HCT116 (cell line): Measurements from ENCODE around the gene SPON2. TPM values are rescaled to one million over a fixed set of nuclear protein-coding genes. Genes with fewer than 3 reads are reported as not detected.

Experiments used
- ATAC-seq: fragments of 200-7000 bp; cut with Tn5 transposase; 2 replicates; pipeline ENCODE4 v1.9.1; 2020; ENCODE audit warnings: mild to moderate bottlenecking, moderate library complexity
- BruUV-seq: library from RNA; stranded (reverse); fragments of 400-500 nt; replicated peaks from 2 replicates; lab custom pipeline; 2021; lab: Mats Ljungman, UMichigan
- CTCF ChIA-PET: fragments of 300-600 bp; sonication (Branson Sonifier 250); formaldehyde crosslinking; loops from one replicate; lab custom pipeline; 2021; ENCODE audit warnings: antibody characterized with exemption; lab: Charles Lee
- POLR2A ChIA-PET: fragments of 300-600, 350-600 bp; sonication (Branson Sonifier 250); formaldehyde crosslinking; loops from one replicate; lab custom pipeline; 2021; ENCODE audit warnings: antibody characterized with exemption; lab: Charles Lee
- RAD21 ChIA-PET, 2 experiments: fragments of 300-600 bp; sonication (Branson Sonifier 250); formaldehyde crosslinking; loops; one replicate each; lab custom pipeline; 2023; ENCODE audit warnings: low total read pairs in 2 of 2; ENCODE audit not compliant: uncharacterized antibody in 2 of 2, unreplicated experiment in 2 of 2, low non-redundant PET in 1 of 2; lab: Charles Lee
- DNase-seq: peaks from one replicate; pipeline ENCODE4 v3.0.0-alpha.2; 2010; ENCODE audit warnings: low read depth, low spot score
- H2AFZ ChIP-seq: fragments of 200-600 bp; shearing (Covaris generic), sonication (generic); 2 replicates; pipeline ENCODE4 v1.6.1; 2017; ENCODE audit warnings: low read depth, mixed run types, mixed read lengths, antibody characterized with exemption, low read length; ENCODE audit not compliant: poor library complexity, severe bottlenecking
- H3K27ac ChIP-seq: 2 replicates; pipeline ENCODE4 v1.5.1; 2012; ENCODE audit warnings: low read depth, low read length
- H3K27me3 ChIP-seq: fragments of 200-600 bp; sonication (generic); 2 replicates; pipeline ENCODE4 v1.6.1; 2016; ENCODE audit warnings: mixed run types, low read length, mixed read lengths; ENCODE audit not compliant: insufficient read depth
- H3K36me3 ChIP-seq, 2 experiments: fragments of 200-500 bp in 1 of 2; fragments of 200-600 bp in 1 of 2; sonication (Bioruptor generic) in 1 of 2; sonication (generic) in 1 of 2; 2 replicates each; pipeline versions ENCODE4 v1.5.1 to v1.6.1; 2014 to 2016; ENCODE audit warnings: low read length in 2 of 2, inconsistent platforms in 1 of 2, mixed read lengths in 1 of 2, mixed run types in 1 of 2; ENCODE audit not compliant: insufficient read depth in 2 of 2, control insufficient read depth in 1 of 2
- H3K4me1 ChIP-seq, 2 experiments: fragments of 200-600 bp in 1 of 2; sonication (generic) in 1 of 2; 2 replicates each; pipeline versions ENCODE4 v1.5.1 to v1.6.1; 2012 to 2017; ENCODE audit warnings: low read length in 2 of 2, inconsistent platforms in 1 of 2, mild to moderate bottlenecking in 1 of 2, mixed read lengths in 1 of 2, mixed run types in 1 of 2, moderate library complexity in 1 of 2; ENCODE audit not compliant: insufficient read depth in 2 of 2, control insufficient read depth in 1 of 2
- H3K4me2 ChIP-seq: fragments of 200-600 bp; sonication (generic); 2 replicates; pipeline ENCODE4 v1.6.1; 2017; ENCODE audit warnings: mixed run types, low read length, mixed read lengths
- H3K4me3 ChIP-seq, 2 experiments: fragments of 200-600 bp in 1 of 2; sonication (generic) in 1 of 2; replicated peaks in 1 of 2; 2 replicates each; pipeline ENCODE4 v1.5.1; 2011 to 2016; ENCODE audit warnings: low read length in 2 of 2, control low read depth in 1 of 2, low read depth in 1 of 2, mild to moderate bottlenecking in 1 of 2, mixed read lengths in 1 of 2, mixed run types in 1 of 2
- H3K79me2 ChIP-seq: fragments of 200-600 bp; sonication (generic); 2 replicates; pipeline ENCODE4 v1.6.1; 2017; ENCODE audit warnings: mild to moderate bottlenecking, mixed run types, low read length, moderate library complexity, mixed read lengths; ENCODE audit not compliant: insufficient read depth
- H3K9ac ChIP-seq: fragments of 200-600 bp; sonication (generic); 2 replicates; pipeline ENCODE4 v1.6.1; 2016; ENCODE audit warnings: low read length, mixed read lengths
- H3K9me2 ChIP-seq: fragments of 200-600 bp; sonication (generic), shearing (Covaris generic); 2 replicates; pipeline ENCODE4 v1.6.1; 2017; ENCODE audit warnings: mixed run types, mild to moderate bottlenecking, moderate library complexity; ENCODE audit not compliant: insufficient read depth
- H3K9me3 ChIP-seq, 2 experiments: fragments of 200-500 bp in 1 of 2; fragments of 200-600 bp in 1 of 2; sonication (Bioruptor generic) in 1 of 2; sonication (generic) in 1 of 2; 2 replicates each; pipeline ENCODE4 v1.6.1; 2014 to 2017; ENCODE audit warnings: low read length in 2 of 2, mixed read lengths in 2 of 2, inconsistent platforms in 1 of 2, low read depth in 1 of 2, mild to moderate bottlenecking in 1 of 2, mixed run types in 1 of 2, moderate library complexity in 1 of 2; ENCODE audit not compliant: control insufficient read depth in 1 of 2, insufficient read depth in 1 of 2
- H4K20me1 ChIP-seq: fragments of 200-600 bp; sonication (generic), shearing (Covaris generic); 2 replicates; pipeline ENCODE4 v1.6.1; 2017; ENCODE audit warnings: mixed run types, mild to moderate bottlenecking, moderate library complexity; ENCODE audit not compliant: insufficient read depth
- CBX3 ChIP-seq: IDR thresholded peaks from 2 replicates; pipeline ENCODE4 v1.6.1; 2012; ENCODE audit warnings: low read depth
- CEBPB ChIP-seq: IDR thresholded peaks from 2 replicates; pipeline ENCODE4 v1.6.1; 2012; ENCODE audit warnings: low read depth
- ELF1 ChIP-seq: IDR thresholded peaks from 2 replicates; pipeline ENCODE4 v1.6.1; 2012; ENCODE audit warnings: low read depth, borderline replicate concordance
- EZH2 ChIP-seq: fragments of 200-600 bp; sonication (generic); IDR thresholded peaks from 2 replicates; pipeline ENCODE4 v1.6.1; 2017; ENCODE audit warnings: antibody characterized with exemption, mixed run types
- EZH2phosphoT487 ChIP-seq: fragments of 200-600 bp; IDR thresholded peaks from 2 replicates; pipeline ENCODE4 v1.6.1; 2018; ENCODE audit warnings: antibody characterized with exemption, borderline replicate concordance
- FOSL1 ChIP-seq: IDR thresholded peaks from 2 replicates; pipeline ENCODE4 v1.6.1; 2012; ENCODE audit warnings: low read depth
- MAX ChIP-seq: IDR thresholded peaks from 2 replicates; pipeline ENCODE4 v1.6.1; 2012
- POLR2A ChIP-seq: IDR thresholded peaks from 2 replicates; pipeline ENCODE4 v1.7.0; 2011; ENCODE audit warnings: borderline replicate concordance; ENCODE audit not compliant: insufficient read depth, insufficient read length; ENCODE audit errors: extremely low read depth
- POLR2AphosphoS5 ChIP-seq: IDR thresholded peaks from 2 replicates; pipeline ENCODE4 v1.6.1; 2011; ENCODE audit warnings: mild to moderate bottlenecking, low read depth, low read length, moderate library complexity
- RAD21 ChIP-seq: IDR thresholded peaks from 2 replicates; pipeline ENCODE4 v1.6.1; 2012; ENCODE audit warnings: low read depth, mild to moderate bottlenecking
- REST ChIP-seq: IDR thresholded peaks from 2 replicates; pipeline ENCODE4 v1.6.1; 2012; ENCODE audit warnings: low read depth
- SP1 ChIP-seq: IDR thresholded peaks from 2 replicates; pipeline ENCODE4 v1.6.1; 2012; ENCODE audit warnings: low read depth
- ZNF274 ChIP-seq: fragments of 200-500 bp; sonication (Bioruptor generic); IDR thresholded peaks from 2 replicates; pipeline ENCODE4 v1.6.1; 2014; ENCODE audit warnings: mild to moderate bottlenecking, low read depth, low read length, inconsistent platforms
- intact Hi-C: fragments of 100-400 bp; cut with micrococcal nuclease; formaldehyde crosslinking; loops from 2 replicates; pipeline ENCODE4 v1.10.0; 2022
- total RNA-seq: library from RNA; stranded (reverse); gene quantifications from one replicate; pipeline ENCODE4 v1.2.1, GENCODE V29; 2021; ENCODE audit not compliant: unreplicated experiment

SPON2 gene
- total RNA-seq, 1 experiment from 2014 or later: 1.5 TPM

GRCh38 chr4:1179976-1180375 is 7.6 kb upstream of the SPON2 start:
- no peaks in the 10 kb centered on the region for H3K27me3 ChIP-seq
- no peaks in the 10 kb centered on the region for H3K79me2 ChIP-seq
- no TSS peak for BruUV-seq
- no peak overlapping the region for H2AFZ ChIP-seq
- H3K9me3 ChIP-seq: no peaks in the 10 kb centered on the region
- DNase-seq (no peak), ATAC-seq (no peak)
- no peaks in the 10 kb centered on the region for H4K20me1 ChIP-seq
- intact Hi-C loops: no loop called here
- H3K36me3 ChIP-seq: no peaks in the 10 kb centered on the region
- peaks cover 0 to 21% of the 10 kb centered on the region in 2 experiments; a peak in 2 of 4 replicates for H3K4me1 ChIP-seq
- no peak overlapping the region for H3K9ac ChIP-seq
- no peak overlapping the region for H3K4me3 ChIP-seq
- RAD21 ChIA-PET: interaction anchor here in 1 of 2 experiments (0.6 kb wide), 1 partner anchor 8 kb away, joined by 3 read pairs; no protein-coding TSS in a partner anchor
- no peak overlapping the region for H3K27ac ChIP-seq
- H3K4me2 ChIP-seq: no peak overlapping the region
- H3K9me2 ChIP-seq: no peaks in the 10 kb centered on the region
- TF ChIP-seq REST (no peak), ELF1 (no peak), CBX3 (no peak), EZH2 (no peak), EZH2phosphoT487 (no peak), SP1 (no peak), ZNF274 (no peak), POLR2A (no peak), CEBPB (no peak), RAD21 (no peak), MAX (no peak), POLR2AphosphoS5 (no peak), FOSL1 (no peak)
- TF ChIP-seq, all 23 proteins: peak for 0
- ChIA-PET CTCF (interaction anchor here (0.7 kb wide), 1 partner anchor 11 kb away, joined by 3 read pairs; no protein-coding TSS in a partner anchor), POLR2A (interaction anchor here (1.6 kb wide), 1 partner anchor 12 kb away, joined by 4 read pairs; no protein-coding TSS in a partner anchor)
